Measurements from ENCODE around the gene MAP7.
"Not testable (repeated sequence)": the region's sequence is repeated elsewhere in the genome, so short reads cannot be mapped to it uniquely, and the experiment has no call there.

MAP7 gene

GRCh38 chr6:136503303-136504029, 46.8 kb downstream of the MAP7 start:
- DNase-seq (ENCODE audit: low read depth in 3 of 3) = no peak

- DNase-seq (ENCODE audit: low read depth in 3 of 3) = no peak
Observed at GRCh38 chr6:136502786-136503185, 47.4 kb downstream of the MAP7 start.

GRCh38 chr6:136501514-136501913, 48.7 kb downstream of the MAP7 start:
- DNase-seq (ENCODE audit: low read depth in 3 of 3) = no peak

- DNase-seq (ENCODE audit: low read depth in 3 of 3) = no peak
Observed at GRCh38 chr6:136501096-136501495, 49.1 kb downstream of the MAP7 start.

GRCh38 chr6:136500414-136500813, 49.8 kb downstream of the MAP7 start:
- no peak for DNase-seq (ENCODE audit: low read depth in 3 of 3)

GRCh38 chr6:136499370-136499769, 50.9 kb downstream of the MAP7 start:
- DNase-seq (ENCODE audit: low read depth in 3 of 3) = no peak

GRCh38 chr6:136496449-136496848, 53.8 kb downstream of the MAP7 start:
- DNase-seq (ENCODE audit: low read depth in 3 of 3) = not testable (repeated sequence)

- no peak for DNase-seq (ENCODE audit: low read depth in 3 of 3)
Observed at GRCh38 chr6:136494710-136495109, 55.5 kb downstream of the MAP7 start.

- no peak for DNase-seq (ENCODE audit: low read depth in 3 of 3)
Observed at GRCh38 chr6:136494059-136494458, 56.2 kb downstream of the MAP7 start.

GRCh38 chr6:136492409-136492808, 57.8 kb downstream of the MAP7 start:
- DNase-seq (ENCODE audit: low read depth in 3 of 3) = no peak

- no peak for DNase-seq (ENCODE audit: low read depth in 3 of 3)
Observed at GRCh38 chr6:136491754-136492153, 58.5 kb downstream of the MAP7 start.

- DNase-seq (ENCODE audit: low read depth in 3 of 3) = no peak
Observed at GRCh38 chr6:136491251-136491650, 59.0 kb downstream of the MAP7 start.

GRCh38 chr6:136489689-136490033, 60.6 kb downstream of the MAP7 start:
- not testable (repeated sequence) for DNase-seq (ENCODE audit: low read depth in 3 of 3)

GRCh38 chr6:136487759-136488425, 62.3 kb downstream of the MAP7 start:
- DNase-seq (ENCODE audit: low read depth in 3 of 3) = no peak

GRCh38 chr6:136486357-136486756, 63.9 kb downstream of the MAP7 start:
- no peak for DNase-seq (ENCODE audit: low read depth in 3 of 3)

- DNase-seq (ENCODE audit: low read depth in 3 of 3) = no peak
Observed at GRCh38 chr6:136483906-136484305, 66.3 kb downstream of the MAP7 start.

GRCh38 chr6:136483005-136483404, 67.2 kb downstream of the MAP7 start:
- not testable (repeated sequence) for DNase-seq (ENCODE audit: low read depth in 3 of 3)

- no peak for DNase-seq (ENCODE audit: low read depth in 3 of 3)
Observed at GRCh38 chr6:136477548-136477947, 72.7 kb downstream of the MAP7 start.

- DNase-seq (ENCODE audit: low read depth in 3 of 3) = no peak
Observed at GRCh38 chr6:136475686-136476085, 74.5 kb downstream of the MAP7 start.

GRCh38 chr6:136474241-136474640, 76.0 kb downstream of the MAP7 start:
- no peak for DNase-seq (ENCODE audit: low read depth in 3 of 3)

GRCh38 chr6:136471922-136472321, 78.3 kb downstream of the MAP7 start:
- DNase-seq (ENCODE audit: low read depth in 3 of 3) = no peak

- DNase-seq (ENCODE audit: low read depth in 3 of 3) = no peak
Observed at GRCh38 chr6:136471372-136471771, 78.8 kb downstream of the MAP7 start.

- no peak for DNase-seq (ENCODE audit: low read depth in 3 of 3)
Observed at GRCh38 chr6:136470044-136470443, 80.2 kb downstream of the MAP7 start.

GRCh38 chr6:136469154-136469553, 81.1 kb downstream of the MAP7 start:
- no peak for DNase-seq (ENCODE audit: low read depth in 3 of 3)

Measured in stimulated activated CD4-positive, alpha-beta T cell treated with anti-CD3 and anti-CD28 coated beads, TNF-alpha, amount 100 ng/mL, for 48 hours (primary cell).